NCI-H2029 treated with DMSO at 0.1 percent for 48 hours (cell line): ENCODE results near the gene NPTX1.
"Not testable (repeated sequence)": the region's sequence is repeated elsewhere in the genome, so short reads cannot be mapped to it uniquely, and the experiment has no call there.

Experiments
- DNase-seq: peaks from one replicate; lab custom pipeline; 2025; lab: John Stamatoyannopoulos, UW

Gene NPTX1, protein sequence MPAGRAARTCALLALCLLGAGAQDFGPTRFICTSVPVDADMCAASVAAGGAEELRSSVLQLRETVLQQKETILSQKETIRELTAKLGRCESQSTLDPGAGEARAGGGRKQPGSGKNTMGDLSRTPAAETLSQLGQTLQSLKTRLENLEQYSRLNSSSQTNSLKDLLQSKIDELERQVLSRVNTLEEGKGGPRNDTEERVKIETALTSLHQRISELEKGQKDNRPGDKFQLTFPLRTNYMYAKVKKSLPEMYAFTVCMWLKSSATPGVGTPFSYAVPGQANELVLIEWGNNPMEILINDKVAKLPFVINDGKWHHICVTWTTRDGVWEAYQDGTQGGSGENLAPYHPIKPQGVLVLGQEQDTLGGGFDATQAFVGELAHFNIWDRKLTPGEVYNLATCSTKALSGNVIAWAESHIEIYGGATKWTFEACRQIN

DNA sequence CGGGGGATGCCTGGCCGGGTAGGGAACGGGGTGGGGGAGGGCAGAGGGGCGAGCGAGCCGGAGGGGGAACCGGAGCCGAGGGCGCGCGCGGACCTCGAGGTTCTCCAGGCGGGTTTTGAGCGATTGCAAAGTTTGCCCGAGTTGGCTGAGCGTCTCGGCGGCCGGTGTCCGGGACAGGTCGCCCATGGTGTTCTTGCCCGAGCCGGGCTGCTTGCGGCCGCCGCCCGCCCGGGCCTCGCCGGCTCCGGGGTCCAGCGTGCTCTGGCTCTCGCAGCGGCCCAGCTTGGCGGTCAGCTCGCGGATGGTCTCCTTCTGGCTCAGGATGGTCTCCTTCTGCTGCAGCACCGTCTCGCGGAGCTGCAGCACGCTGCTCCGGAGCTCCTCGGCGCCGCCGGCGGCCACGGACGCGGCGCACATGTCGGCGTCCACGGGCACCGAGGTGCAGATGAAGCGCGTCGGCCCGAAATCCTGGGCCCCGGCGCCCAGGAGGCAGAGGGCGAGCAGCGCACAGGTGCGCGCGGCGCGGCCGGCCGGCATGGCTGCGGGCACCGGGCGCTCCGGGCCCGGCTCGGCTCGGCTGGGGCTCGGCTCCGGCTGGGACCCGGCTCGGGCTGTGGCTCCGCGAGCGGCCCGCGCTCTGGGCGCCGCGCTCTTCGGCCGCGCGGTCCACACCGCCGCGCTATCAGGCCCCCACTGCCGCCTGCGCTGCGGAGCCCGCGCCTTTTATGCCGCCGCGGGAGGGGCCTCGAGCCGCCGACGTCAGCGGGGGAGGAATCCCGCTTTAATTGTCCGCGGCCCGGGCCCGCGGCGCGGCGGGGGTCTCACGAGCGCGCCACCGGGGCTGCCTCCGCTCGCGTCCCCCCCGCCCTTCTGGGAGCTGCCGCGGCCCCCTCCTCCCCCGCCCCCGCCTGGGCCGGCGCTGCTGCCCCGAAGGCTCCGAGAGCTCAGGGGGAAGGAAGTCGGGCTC lies at the start of gene NPTX1:
Gene NPTX1, minus strand, starts transcription at position 698 of the 967 bp plus-strand sequence. Its CDS starts 161 bp downstream, at position 537.
- DNase-seq = no peak

DNA sequence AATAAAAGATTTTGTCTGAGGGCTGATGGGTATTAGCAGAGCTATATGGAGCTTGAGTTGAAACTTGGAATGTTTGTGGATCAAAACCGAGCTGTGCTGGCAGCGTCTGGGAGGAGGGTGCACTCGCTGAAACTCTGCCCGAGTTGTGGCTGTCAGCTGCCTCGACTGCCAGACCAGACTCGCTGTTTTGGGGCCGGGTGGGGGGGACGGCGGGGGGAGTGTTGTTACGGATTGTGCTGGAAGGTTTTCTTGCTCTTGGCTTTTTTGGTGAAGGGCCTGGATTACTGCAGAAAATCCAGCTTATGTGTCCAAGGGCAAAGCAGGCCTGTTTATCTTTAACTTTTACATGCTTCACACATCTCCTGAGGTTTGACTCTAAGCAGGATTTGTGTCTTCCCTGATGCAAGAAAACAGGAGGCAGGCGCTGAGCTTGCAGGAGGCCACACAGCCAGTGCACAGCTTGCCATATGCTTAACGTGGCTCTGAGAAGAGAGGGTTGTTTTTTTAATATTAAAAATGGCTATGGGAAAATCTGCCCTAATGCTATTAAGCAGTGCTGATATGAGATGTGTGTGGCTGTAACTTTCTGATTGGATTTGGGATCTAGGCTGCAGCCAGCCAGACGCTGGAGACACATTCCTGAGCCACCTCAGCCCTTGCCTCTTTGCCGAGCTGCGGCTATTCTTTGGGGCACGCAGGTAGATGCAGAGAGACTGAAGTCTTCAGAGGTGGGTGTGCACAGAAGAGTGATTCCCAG lies 47.7 kb upstream of the NPTX1 start:
- no peak for DNase-seq

DNA sequence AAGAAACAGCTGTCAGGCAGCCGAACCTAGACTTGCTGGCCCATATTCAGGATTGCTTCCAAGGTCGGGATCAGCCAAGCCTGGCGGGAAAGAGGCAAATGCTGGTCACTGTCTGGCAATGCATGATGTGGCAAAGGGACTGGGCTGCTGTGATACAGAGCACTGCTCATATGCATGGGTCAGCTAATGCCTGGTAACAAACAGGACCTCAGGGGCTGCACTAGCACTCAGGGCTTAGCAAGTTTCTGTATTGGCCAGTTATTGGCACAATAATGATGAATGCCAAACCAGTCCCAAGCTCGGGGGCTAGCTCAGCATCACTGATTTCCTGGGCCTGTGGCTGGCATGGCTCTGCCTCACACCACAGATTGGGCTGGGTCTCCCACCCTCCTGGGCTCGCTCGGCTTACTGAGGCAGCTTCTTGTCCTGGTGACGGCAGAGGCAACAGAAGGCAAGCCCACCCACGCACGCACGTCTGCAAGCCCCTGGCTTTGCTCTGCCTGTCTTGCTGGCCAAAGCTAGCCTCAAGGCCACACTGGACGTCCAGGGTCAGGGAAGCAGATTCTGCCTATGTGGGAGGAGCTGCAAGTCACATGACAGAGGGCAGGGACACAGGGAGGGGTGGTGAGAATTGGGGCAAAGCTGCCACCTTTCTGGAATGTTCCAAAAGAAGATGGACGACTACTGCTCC lies 46.8 kb upstream of the NPTX1 start:
- no peak for DNase-seq

DNA sequence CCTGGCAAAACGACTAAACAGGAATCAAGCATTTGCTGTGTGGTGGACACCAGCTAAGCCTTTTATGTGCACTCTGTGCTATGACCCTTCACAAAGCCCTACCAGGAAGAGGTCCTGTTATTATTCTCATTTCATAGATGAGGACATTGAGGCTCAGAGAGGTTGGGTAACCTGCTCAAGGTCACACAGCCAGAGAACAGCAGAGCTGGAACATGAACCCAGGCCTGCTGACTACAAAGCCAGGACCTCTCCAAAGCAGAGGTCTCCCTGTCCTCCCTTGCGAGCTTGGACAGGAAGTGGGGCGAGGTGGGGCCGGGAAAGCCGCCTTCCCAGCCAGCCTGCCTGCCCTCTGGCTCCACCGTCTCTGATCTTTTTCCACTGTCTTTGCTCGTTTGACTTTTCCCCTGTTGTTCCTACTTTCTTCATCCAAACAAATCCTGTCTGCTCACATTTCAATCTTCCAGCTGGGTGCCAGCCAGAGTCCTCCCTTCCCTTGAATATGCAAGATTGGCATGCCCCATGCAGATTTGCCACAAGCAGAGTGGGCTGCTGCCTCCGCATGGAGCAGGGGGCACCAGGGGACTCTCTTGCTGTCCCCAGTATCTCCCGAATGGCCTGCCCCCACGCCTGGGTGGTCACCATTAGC lies 44.5 kb upstream of the NPTX1 start:
- DNase-seq = no peak

DNA sequence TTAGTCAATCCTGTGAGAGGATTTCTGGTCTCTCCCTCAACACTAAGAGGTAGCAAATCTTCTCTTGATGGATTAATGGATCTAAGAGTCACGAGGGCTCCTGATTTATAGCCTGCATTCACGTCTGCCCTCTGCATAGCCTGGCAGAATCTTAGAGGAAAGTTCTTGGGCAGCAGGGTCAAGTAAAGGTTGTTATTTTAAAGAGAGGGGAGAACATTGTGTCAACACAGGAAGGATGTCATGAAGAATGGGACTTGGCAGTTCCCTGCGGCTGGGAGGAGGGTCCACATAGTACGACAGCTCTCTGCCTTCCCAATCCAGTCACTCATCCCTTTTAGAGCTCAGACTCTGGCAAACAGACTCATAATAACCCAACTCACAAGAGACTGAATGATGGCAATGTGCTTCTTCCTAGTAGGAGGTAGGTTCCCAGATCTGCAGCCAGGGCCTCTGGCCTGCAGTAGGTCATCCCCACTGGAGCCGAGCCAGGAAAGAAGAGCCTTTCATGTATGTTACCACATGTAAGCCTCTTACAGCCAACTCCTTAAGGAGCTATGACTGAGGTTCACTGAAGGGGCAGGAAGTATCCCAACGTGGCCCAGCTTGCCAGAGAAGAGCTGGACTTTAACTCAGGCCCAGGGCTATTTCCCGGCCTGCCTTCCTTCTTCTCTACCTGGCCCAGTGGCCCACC lies 42.8 kb upstream of the NPTX1 start:
- no peak for DNase-seq

DNA sequence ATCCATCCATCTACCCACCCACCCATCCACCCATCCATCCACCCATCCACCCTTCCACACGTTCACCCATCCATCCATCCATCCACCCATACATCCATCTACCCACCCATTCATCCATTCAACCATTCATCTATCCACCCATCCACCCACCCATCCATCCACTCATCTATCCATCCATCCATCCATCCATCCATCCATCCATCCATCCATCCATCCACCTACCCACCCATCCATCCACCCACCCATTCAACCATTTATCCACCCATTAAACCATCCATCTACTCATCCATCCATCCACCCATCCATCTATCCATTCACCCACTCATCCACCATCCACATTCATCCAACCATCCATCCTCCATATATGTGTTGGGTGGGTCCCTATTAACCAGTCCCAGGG lies 42.0 kb upstream of the NPTX1 start:
- DNase-seq = no peak

DNA sequence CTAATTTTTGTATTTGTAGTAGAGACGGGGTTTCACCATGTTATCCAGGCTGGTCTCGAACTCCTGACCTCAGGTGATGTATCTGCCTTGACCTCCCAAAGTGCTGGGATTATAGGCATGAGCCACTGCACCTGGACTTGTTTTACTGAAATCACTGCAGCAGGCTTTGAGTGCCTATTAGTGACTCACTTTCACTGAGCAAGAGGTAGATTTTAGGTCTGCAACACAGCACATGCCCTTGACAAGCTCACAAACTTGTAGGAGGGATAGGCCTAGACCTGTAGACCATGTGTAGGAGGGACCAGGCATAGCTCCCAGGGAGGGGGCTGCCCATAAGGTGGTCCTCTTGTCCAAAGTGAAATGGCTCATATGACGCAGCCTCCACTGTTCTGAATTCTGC lies 41.2 kb upstream of the NPTX1 start:
- DNase-seq = no peak

DNA sequence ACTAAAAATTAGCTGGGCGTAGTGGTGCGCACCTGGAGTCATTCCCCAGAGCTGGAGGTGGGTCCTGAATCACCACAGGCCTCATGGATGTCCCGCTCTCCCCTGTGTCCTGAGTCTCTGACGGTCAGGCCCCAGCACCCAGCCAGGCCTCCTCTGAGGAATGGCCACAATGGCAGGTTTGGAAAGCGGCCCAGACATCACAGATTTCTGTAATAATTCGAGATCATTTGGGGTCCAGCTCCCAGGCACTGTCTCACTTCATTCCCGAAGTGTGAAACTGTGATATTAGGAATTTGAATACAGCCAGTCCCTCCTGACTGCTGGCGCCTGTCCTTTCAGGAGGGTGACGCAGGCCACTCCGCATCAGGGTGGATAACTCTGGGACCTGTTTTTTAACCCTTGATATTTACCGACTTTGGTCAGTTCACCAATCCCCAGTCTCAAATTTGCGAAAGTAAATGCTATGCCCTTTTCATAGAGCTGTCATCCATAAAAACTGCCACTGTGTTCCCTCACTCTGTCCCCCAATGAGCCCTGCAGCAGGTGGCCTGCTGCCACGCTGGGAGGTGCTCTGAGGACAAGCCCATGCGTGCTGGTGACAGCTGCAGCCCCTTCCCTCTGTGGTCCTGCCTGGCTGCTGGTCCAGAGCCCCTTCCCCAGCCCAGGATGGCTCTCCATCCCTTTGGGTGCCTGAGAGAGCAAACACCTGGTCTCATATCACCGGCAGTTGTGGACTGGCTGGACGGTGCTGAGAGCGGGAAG lies 39.9 kb upstream of the NPTX1 start:
- DNase-seq = no peak

DNA sequence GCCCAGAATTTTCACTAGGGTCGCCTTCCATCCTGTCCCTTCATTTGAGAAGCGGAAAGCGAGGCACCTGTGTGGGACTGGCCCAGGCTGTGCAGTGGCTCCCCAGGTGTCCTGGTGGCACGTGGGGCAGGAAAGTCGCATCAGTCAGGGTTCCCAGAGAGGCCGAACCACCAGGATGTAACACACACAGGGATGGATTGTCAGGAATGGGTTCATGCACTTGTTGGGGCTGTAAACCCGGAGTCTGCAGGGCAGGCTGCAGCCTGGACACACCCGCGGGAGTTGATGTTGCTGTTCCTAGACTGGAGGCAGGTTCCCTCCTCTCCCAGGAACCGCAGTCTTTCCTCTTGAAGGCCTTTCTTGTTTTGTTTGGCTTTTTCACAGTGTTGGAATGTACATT lies 37.5 kb upstream of the NPTX1 start:
- DNase-seq = no peak

DNA sequence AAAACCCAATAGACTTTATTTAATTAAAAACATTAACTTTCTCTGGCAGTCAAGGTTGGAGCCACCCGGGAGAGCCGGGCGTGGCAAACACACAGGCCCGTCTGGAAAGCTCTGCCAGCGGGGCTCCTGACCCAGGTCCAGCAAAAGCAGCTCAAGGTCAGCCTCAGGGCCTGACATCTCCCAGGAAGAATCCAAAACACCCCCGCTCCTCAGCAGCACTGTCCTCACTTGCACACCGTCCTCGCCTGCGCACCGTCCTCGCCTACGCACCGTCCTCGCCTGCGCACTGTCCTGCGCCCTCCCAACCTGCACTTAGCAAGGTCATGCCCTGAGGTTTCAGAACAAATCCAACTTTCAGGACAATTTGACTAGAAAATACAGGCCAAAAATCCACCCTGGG lies 36.8 kb upstream of the NPTX1 start:
- no peak for DNase-seq

DNA sequence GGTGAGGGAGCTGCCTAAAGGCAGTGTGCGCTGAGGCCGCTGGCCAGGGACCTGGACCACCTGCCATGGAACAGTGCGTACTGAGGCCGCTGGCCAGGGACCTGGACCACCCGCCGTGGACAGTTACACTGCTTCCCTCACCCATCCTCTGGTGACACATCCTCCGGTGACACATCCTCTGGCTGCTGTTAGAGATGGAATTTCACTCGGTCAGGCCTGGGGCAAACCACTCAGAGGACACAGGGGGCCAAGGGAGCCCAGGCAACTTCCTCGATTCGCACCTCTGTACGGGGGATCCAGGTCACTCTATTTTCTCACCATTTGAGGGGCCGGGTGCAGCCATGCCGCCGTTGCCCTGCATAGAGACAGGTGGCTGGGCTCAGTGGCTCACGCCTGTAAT lies 35.8 kb upstream of the NPTX1 start:
- DNase-seq = no peak

DNA sequence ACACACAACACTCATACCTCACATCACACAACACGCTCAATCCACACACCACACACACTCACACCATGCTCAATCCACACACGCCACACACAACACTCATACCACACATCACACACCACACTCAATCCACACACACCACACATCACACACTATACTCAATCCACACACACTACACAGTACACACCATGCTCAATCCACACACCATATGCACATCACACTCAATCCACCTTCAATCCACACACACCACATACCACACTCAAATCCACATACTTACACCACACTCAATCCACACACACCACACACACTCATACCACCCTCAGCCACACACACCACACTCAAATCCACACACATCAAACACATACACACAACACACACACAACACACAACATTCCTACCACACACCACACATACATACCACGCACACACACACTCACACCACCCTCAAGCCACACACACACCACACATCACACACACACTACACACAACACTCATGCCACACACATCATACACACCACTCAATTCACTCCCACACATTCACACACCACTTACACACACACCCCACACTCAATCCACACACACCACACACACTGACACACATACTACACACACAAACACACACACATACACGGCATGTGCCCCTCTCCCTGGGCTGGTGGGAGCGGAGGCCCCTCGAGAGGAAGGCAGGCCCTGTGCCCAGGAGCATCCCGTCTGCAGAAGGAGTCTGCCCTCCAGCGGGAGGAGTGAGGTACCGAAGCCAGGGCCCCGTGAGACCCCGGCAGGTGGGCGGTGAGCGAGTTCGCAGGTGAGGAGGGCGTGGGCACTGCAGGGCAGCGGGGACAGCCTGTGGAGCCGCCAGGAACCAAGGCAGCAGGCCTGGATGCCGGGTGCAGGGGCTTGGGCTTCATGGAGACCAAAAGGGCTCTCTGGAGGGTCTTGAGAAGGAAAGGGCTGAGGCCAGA lies 35.1 kb upstream of the NPTX1 start:
- no peak for DNase-seq

DNA sequence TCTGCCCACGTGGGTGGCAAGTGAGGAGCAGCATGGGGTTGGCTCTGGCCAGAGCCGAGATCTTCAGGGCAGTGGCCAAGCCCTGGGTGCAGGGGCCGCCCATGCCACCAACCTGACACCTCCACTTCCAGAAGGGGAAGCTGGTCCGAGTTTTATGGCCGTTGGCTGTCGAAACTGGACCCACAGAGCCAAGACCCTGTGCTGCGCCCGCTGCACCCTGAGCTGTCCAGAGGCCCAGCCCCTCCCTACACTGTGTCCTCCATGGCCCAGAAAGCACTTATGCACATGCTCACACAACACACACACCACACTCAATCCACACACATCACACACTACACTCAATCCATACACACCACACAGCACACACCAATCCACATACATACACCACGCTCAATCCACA lies 34.4 kb upstream of the NPTX1 start:
- no peak for DNase-seq

DNA sequence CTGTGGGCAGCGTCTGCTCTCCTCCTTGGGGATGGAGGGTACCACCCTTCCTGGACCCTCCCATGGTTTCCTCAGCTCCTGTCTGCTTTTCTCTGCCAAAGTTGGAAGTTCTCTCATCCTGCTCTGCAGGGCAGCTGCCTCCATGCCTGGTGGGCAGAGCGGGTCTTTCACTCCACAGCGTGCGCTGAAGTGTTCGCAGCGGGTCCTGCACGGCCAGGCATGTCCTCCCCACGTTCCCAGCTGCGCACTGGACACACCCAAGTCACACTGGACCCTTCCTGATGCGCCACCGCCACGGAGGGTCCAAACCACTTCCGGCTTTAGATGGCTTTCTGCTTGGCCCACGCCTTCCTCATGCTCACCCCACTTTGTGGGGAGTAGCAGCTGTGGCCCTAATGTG lies 33.7 kb upstream of the NPTX1 start:
- no peak for DNase-seq

DNA sequence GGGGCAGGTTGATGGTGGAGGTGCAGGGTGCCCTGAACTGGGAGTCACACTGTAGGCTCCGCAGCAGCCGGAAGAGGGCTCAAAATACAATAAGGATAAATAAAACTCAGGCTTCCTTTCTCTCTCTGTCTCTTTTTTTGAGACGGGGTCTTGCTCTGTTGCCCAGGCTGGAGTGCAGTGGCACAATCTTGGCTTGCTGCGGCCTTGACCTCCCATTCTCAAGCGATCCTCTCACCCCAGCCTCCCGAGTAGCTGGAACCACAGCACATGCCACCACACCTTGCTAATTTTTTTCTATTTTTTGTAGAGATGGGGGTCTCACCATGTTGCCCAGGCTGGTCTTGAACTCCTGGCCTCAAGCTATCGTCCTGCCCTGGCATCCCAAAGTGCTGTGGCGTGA lies 32.9 kb upstream of the NPTX1 start:
- DNase-seq = no peak

DNA sequence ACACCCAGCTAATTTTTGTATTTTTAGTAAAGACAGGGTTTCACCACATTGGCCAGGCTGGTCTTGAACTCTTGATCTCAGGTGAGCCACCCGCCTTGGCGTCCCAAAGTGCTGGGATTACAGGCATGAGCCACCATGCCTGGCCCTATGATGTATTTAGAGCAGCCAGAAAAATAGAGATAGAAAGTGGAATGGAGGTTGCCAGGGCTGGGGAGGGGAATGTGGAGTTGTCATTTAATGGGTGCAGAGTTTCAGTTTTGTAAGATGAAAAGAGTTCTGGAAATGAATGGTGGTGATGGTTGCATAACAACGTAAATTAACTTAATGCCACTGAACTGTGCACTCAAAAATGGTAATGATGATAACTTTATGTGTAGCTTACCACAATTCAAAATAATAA lies 31.6 kb upstream of the NPTX1 start:
- DNase-seq = no peak

DNA sequence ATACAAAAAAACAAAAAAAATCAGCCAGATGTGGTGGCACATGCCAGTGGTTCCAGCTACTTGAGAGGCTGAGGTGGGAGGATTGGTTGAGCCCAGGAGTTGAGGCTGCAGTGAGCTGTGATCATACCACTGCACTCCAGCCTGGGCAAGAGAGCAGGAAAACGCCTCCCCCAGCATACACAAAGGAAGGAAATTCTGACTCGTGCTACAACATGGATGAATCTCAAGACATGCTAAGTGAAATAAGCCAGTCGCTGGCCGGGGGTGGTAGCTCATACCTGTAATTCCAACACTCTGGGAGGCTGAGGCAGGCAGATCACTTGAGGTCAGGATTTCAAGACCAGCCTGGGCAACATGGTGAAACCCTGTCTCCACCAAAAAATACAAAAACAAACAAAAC lies 30.8 kb upstream of the NPTX1 start:
- DNase-seq = not testable (repeated sequence)

DNA sequence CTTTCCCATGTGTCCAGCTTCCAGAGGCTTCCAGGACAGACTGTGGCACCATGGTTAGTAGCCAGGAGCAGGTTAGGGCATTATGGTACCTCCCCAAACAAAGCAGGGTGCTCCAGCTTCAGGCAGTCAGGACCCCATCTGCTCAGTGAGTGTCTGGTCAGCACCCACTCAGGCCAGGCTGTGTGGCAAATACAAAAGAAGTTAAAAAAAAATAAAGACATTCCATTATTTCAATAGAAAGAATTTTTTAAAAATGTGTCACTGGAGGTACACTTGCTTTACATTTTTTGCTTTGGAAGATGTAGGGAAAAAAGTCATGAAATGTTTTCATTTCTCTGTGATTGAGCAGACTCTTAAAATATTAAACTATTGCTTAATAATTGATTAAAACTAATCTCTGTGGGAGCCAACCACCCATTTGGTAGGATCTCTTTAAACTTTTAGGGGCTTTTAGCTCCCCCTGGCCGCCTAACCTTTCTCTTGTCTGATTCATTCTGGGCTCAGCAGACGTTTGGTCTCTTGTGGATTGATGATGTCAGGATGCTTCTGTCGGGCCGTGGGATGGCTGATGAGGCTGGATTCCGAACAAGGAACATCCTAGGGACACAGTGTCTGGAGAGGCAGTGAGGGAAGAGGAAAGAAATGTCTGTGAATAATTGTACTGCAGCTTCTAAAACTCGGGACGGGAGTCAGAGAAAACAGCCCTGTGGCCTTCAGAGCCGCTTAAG lies 28.4 kb upstream of the NPTX1 start:
- no peak for DNase-seq
